Measurements from ENCODE around the gene F2R. TPM values are rescaled to one million over a fixed set of nuclear protein-coding genes. Genes with fewer than 3 reads are reported as not detected.

The F2R gene
- total and polyA plus RNA-seq, 2 of the 4 experiments (the other 2 are of a cell fraction), result 85.7 to 147 TPM

DNA sequence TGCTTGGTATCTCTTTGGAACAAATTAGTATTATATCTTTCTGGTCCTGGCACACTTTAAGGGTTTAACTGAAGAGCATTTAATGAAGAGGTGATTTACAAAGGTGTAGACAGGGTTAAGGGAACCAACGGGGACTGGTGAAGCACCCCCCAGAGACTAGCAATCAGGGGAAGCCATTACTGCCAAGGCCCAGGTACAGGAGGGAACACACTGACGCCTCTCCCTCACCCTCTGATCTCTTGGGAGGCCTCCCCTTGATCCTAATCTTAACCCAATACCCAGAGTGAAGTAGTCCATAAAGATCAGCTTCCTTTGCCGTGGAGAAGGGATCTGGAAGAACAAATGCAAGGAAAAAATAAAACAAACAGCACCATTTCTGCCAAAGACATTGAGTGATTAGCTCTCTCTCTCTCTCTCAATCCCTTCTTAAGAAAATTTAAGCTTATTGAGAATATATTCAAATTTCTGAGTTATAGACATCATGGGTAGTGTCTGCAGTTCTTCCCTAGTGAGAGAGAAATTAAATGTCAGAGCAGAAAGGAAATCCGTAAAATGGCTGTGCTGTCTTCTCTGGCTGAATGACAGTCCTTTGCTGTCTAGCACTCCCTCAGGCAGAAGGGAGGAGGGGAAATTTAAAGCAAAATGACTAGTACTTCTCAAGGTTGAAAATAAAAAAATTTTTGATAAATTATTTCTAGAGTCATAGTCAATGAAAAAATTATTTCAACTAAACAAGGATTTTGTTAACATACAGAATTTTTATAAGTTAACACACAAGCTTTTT lies 20.0 kb downstream of the F2R start:
- POLR2A ChIA-PET (ENCODE audit: unreplicated experiment), result no interaction called here
- in situ Hi-C loops (cut with MboI; ENCODE audit: low sequenced_read_pairs), result no loop called here
- TF ChIP-seq, protein P1, sequence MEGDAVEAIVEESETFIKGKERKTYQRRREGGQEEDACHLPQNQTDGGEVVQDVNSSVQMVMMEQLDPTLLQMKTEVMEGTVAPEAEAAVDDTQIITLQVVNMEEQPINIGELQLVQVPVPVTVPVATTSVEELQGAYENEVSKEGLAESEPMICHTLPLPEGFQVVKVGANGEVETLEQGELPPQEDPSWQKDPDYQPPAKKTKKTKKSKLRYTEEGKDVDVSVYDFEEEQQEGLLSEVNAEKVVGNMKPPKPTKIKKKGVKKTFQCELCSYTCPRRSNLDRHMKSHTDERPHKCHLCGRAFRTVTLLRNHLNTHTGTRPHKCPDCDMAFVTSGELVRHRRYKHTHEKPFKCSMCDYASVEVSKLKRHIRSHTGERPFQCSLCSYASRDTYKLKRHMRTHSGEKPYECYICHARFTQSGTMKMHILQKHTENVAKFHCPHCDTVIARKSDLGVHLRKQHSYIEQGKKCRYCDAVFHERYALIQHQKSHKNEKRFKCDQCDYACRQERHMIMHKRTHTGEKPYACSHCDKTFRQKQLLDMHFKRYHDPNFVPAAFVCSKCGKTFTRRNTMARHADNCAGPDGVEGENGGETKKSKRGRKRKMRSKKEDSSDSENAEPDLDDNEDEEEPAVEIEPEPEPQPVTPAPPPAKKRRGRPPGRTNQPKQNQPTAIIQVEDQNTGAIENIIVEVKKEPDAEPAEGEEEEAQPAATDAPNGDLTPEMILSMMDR (conservative IDR thresholded peaks at IDR 0.05; ENCODE audit: low read depth, low read length), result no peak
- TF ChIP-seq MXI1 (IDR thresholded peaks at IDR 0.05; ENCODE audit: borderline replicate concordance, low read depth, low read length) (no peak), POLR2A (IDR thresholded peaks at IDR 0.05; ENCODE audit: low read depth, low read length) (no peak), CEBPB (IDR thresholded peaks at IDR 0.05; ENCODE audit: low read depth, low read length) (no peak), FOS (IDR thresholded peaks at IDR 0.05; ENCODE audit: low read depth, low read length) (no peak), CHD1 (IDR thresholded peaks at IDR 0.05; ENCODE audit: low read depth, low read length) (no peak), SMC3 (IDR thresholded peaks at IDR 0.05; ENCODE audit: low read depth, low read length) (no peak), MAFK (IDR thresholded peaks at IDR 0.05; ENCODE audit: low read depth, low read length) (no peak), RCOR1 (IDR thresholded peaks at IDR 0.05; ENCODE audit: insufficient replicate concordance, low read length) (no peak), MAZ (IDR thresholded peaks at IDR 0.05; ENCODE audit: borderline replicate concordance, low read depth, low read length) (no peak), RAD21 (IDR thresholded peaks at IDR 0.05; ENCODE audit: low read length) (no peak), RFX5 (IDR thresholded peaks at IDR 0.05; ENCODE audit: low read depth, low read length) (no peak), BHLHE40 (IDR thresholded peaks at IDR 0.05; ENCODE audit: low read depth, low read length) (no peak)
- TF ChIP-seq, protein P2, sequence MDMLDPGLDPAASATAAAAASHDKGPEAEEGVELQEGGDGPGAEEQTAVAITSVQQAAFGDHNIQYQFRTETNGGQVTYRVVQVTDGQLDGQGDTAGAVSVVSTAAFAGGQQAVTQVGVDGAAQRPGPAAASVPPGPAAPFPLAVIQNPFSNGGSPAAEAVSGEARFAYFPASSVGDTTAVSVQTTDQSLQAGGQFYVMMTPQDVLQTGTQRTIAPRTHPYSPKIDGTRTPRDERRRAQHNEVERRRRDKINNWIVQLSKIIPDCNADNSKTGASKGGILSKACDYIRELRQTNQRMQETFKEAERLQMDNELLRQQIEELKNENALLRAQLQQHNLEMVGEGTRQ (IDR thresholded peaks at IDR 0.05; ENCODE audit: low read depth, low read length), result no peak

More for the DNA sequence above, 20.0 kb downstream of the F2R start:
- Histone ChIP-seq H3K14ac (replicated peaks; ENCODE audit: low read depth, low read length) (0 out of 2 replicates have a peak overlapping the region, but pooled peaks have one; percentile 55), H3K18ac (ENCODE audit: low read depth, low read length) (no peak overlapping the region; the same call in 1 of the 2 replicates), H3K4me3 (ENCODE audit: insufficient read depth, low read depth, low read length) (no peak overlapping the region), H2BK15ac (ENCODE audit: low read depth, low read length) (no peak overlapping the region), H2AK5ac (ENCODE audit: low read depth, low read length) (no peak overlapping the region; the same call in 1 of the 2 replicates), H3K79me1 (ENCODE audit: low read depth in 1 of 2, low read length in 2 of 2) (peaks cover 23 to 41% of the 10 kb centered on the region in 2 experiments), H3K4ac (ENCODE audit: low read depth, low read length) (no peak overlapping the region), H3K36me3 (ENCODE audit: control insufficient read depth, insufficient read depth, low read length) (peaks cover 22% of the 10 kb centered on the region), H4K5ac (ENCODE audit: low read depth, low read length) (no peak overlapping the region), H2BK120ac (ENCODE audit: low read depth, low read length) (no peak overlapping the region), H3K4me1 (ENCODE audit: control insufficient read depth, insufficient read depth, low read length) (peaks cover 7% of the 10 kb centered on the region), H4K91ac (ENCODE audit: insufficient read depth, low read depth, low read length) (no peak overlapping the region), H3K9me1 (ENCODE audit: insufficient read depth, low read length) (peaks cover 22% of the 10 kb centered on the region), H3K56ac (ENCODE audit: extremely low read depth, insufficient read depth, low read length) (no peak overlapping the region), H3K4me2 (ENCODE audit: low read depth, low read length) (no peak overlapping the region), H3K27me3 (ENCODE audit: control insufficient read depth, insufficient read depth, low read length) (no peaks in the 10 kb centered on the region), H4K8ac (ENCODE audit: low read depth in 2 of 2, low read length in 2 of 2) (peak overlapping the region in 1 of 2 experiments; percentile 6; a peak in 1 of 4 replicates), H3K9me3 (ENCODE audit: control insufficient read depth, insufficient read depth, low read length) (no peaks in the 10 kb centered on the region; the same call in 1 of the 2 replicates), H3K9ac (ENCODE audit: low read depth, low read length) (no peak overlapping the region), H2AK9ac (replicated peaks; ENCODE audit: low read depth, low read length, poor library complexity) (no peak overlapping the region), H3K27ac (ENCODE audit: insufficient read depth, low read length) (no peak overlapping the region), H2AFZ (replicated peaks; ENCODE audit: low read length, poor library complexity) (no peak overlapping the region), H4K20me1 (ENCODE audit: insufficient read depth, low read length) (peaks cover 18% of the 10 kb centered on the region; the same call in 1 of the 2 replicates), H2BK5ac (ENCODE audit: low read depth, low read length, poor library complexity, severe bottlenecking) (peak overlapping the region; percentile 5), H2BK20ac (ENCODE audit: low read depth, low read length) (peak overlapping the region; percentile 3; the same call in 1 of the 2 replicates), H3K23ac (ENCODE audit: low read depth, low read length) (no peak overlapping the region)
- CTCF ChIA-PET, result interaction anchor here (0.6 to 1.4 kb wide), 3 partner anchors 31 to 57 kb away, joined by 4 to 8 read pairs (median 4); no protein-coding TSS in a partner anchor
- no peak for ATAC-seq (ENCODE audit: low read depth)
- no TSS peak for BruUV-seq (replicated peaks)
- intact Hi-C loops (cut with micrococcal nuclease), result no loop called here
- DNase-seq, result no peak
- WGBS, 2 experiments (ENCODE audit: extremely low coverage in 2 of 2, insufficient read length in 1 of 2), result no CpG with 5 or more reads among the region's 4 CpGs
- dilution Hi-C loops (cut with HindIII; ENCODE audit: low sequenced_read_pairs, unreplicated experiment), result no loop called here

All from IMR-90 (cell line).